Loucy (cell line): ENCODE data around the gene WDHD1.

ENCODE experiments used
- CTCF ChIP-seq: fragments of 200-600 bp; sonication (generic); conservative IDR thresholded peaks from 2 replicates; pipeline ENCODE4 v1.5.1; 2014; ENCODE audit warnings: mild to moderate bottlenecking, antibody characterized with exemption, low read length
- EZH2phosphoT487 ChIP-seq: fragments of 200-600 bp; IDR thresholded peaks from 2 replicates; pipeline ENCODE4 v1.6.1; 2018; ENCODE audit warnings: antibody characterized with exemption, mild to moderate bottlenecking, moderate library complexity, borderline replicate concordance

- TF ChIP-seq CTCF (no peak), EZH2phosphoT487 (no peak)
Measured at GRCh38 chr14:55031190-55031589, 4.3 kb upstream of the WDHD1 start.
